Lower leg skin (tissue), 3 donors: ENCODE measurements around the gene GCM1.

Experiments used
- POLR2A ChIP-seq, 2 donors: fragments of 450-650 bp; IDR thresholded peaks; one replicate each; pipeline ENCODE4 v1.6.1; 2016 to 2017; ENCODE audit warnings: antibody characterized with exemption in 2 of 2, mild to moderate bottlenecking in 1 of 2, moderate library complexity in 1 of 2
- TF ChIP-seq, protein P1 (sequence below), 3 donors: fragments of 450-650 bp; IDR thresholded peaks; one replicate each; pipeline ENCODE4 v1.5.1; 2016; ENCODE audit warnings: antibody characterized with exemption in 3 of 3, mild to moderate bottlenecking in 3 of 3, moderate library complexity in 2 of 3

DNA sequence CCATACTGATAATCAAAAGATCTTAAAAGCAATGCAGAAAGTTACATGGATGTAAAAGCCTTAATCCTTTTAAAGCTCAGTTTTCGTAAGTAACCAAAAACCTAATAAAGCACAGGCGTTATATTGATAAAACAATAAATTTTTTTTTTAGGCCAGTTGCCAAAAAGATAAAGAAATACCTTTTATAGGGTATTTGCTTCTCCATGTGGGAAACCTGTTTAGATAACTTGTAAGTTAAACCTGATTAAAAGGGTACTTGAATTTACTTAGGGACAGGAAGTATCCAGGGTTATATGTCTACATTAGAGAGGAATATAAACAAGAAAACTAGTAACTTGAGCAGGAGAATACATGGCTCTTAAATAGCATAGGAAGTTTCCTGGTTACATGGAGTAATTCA, 62.3 kb downstream of the GCM1 start:
- TF ChIP-seq, protein P1, sequence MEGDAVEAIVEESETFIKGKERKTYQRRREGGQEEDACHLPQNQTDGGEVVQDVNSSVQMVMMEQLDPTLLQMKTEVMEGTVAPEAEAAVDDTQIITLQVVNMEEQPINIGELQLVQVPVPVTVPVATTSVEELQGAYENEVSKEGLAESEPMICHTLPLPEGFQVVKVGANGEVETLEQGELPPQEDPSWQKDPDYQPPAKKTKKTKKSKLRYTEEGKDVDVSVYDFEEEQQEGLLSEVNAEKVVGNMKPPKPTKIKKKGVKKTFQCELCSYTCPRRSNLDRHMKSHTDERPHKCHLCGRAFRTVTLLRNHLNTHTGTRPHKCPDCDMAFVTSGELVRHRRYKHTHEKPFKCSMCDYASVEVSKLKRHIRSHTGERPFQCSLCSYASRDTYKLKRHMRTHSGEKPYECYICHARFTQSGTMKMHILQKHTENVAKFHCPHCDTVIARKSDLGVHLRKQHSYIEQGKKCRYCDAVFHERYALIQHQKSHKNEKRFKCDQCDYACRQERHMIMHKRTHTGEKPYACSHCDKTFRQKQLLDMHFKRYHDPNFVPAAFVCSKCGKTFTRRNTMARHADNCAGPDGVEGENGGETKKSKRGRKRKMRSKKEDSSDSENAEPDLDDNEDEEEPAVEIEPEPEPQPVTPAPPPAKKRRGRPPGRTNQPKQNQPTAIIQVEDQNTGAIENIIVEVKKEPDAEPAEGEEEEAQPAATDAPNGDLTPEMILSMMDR (IDR thresholded peaks at IDR 0.05) = no peak
- no peak for TF ChIP-seq POLR2A (IDR thresholded peaks at IDR 0.05)
